ENCODE measurements around the gene NCAM1. TPM values are rescaled to one million over a fixed set of nuclear protein-coding genes. Genes with fewer than 3 reads are reported as not detected.

NCAM1 gene
- total RNA-seq, 1 donor from 2014 or later, result 0.60 TPM

GRCh38 chr11:113317339-113317738, 356.1 kb downstream of the NCAM1 start:
- no peak for ATAC-seq

GRCh38 chr11:113319085-113319484, 357.9 kb downstream of the NCAM1 start:
- ATAC-seq, result no peak

- no peak for ATAC-seq
Measured at GRCh38 chr11:113322158-113322557, 360.9 kb downstream of the NCAM1 start.

GRCh38 chr11:113324250-113324649, 363.0 kb downstream of the NCAM1 start:
- ATAC-seq, result no peak
